GM12875 (cell line): ENCODE data around the gene FBXO39.
"Not testable (repeated sequence)": the region's sequence is repeated elsewhere in the genome, so short reads cannot be mapped to it uniquely, and the experiment has no call there.

Experiments used
- H3K4me3 ChIP-seq: one replicate; pipeline ENCODE4 v1.5.1; 2011; ENCODE audit warnings: low read depth, low read length, control low read depth
- CTCF ChIP-seq: IDR thresholded peaks from 2 replicates; pipeline ENCODE4 v1.5.1; 2011; ENCODE audit warnings: low read depth, mild to moderate bottlenecking, control low read depth, inconsistent platforms, low read length, moderate library complexity, borderline replicate concordance; ENCODE audit not compliant: insufficient read depth

FBXO39 gene

GRCh38 chr17:6755281-6755680, 20.7 kb upstream of the FBXO39 start:
- TF ChIP-seq CTCF, result no peak
- peak overlapping the region; percentile 62 for H3K4me3 ChIP-seq

GRCh38 chr17:6755731-6756184, 20.3 kb upstream of the FBXO39 start, which contains the start of gene XAF1:
XAF1 (plus strand) TSS chr17:6756046; CDS start chr17:6756079, 33 bp downstream.
- H3K4me3 ChIP-seq, result peak within 1 kb of the TSS; percentile 62
- TF ChIP-seq CTCF, result no peak

GRCh38 chr17:6756425-6757031, 19.5 kb upstream of the FBXO39 start:
- H3K4me3 ChIP-seq, result peak overlapping the region; percentile 62
- no peak for TF ChIP-seq CTCF

- no peak for TF ChIP-seq CTCF
- H3K4me3 ChIP-seq, result no peak overlapping the region
These were observed 18.3 kb upstream of the FBXO39 start for GRCh38 chr17:6757747-6758146.

GRCh38 chr17:6761779-6762178, 14.2 kb upstream of the FBXO39 start:
- TF ChIP-seq CTCF, result no peak
- no peak overlapping the region for H3K4me3 ChIP-seq

- no peak for TF ChIP-seq CTCF
- no peak overlapping the region for H3K4me3 ChIP-seq
These were observed 7.6 kb upstream of the FBXO39 start for GRCh38 chr17:6768447-6768846.

GRCh38 chr17:6772016-6772415, 4.0 kb upstream of the FBXO39 start:
- no peak overlapping the region for H3K4me3 ChIP-seq
- no peak for TF ChIP-seq CTCF

GRCh38 chr17:6774906-6775305, 1.1 kb upstream of the FBXO39 start:
- H3K4me3 ChIP-seq, result not testable (repeated sequence)
